Measurements from ENCODE around the gene SIGLEC8.
"Not testable (repeated sequence)": the region's sequence is repeated elsewhere in the genome, so short reads cannot be mapped to it uniquely, and the experiment has no call there.

SIGLEC8 gene

GRCh38 chr19:51503286-51503817 lies 45.1 kb upstream of the SIGLEC8 start:
- no peak for ATAC-seq (ENCODE audit: low read depth)
- no peak for TF ChIP-seq CTCF (IDR thresholded peaks at IDR 0.05; ENCODE audit: poor library complexity, severe bottlenecking)
- no peaks in the 10 kb centered on the region for H3K36me3 ChIP-seq (ENCODE audit: low read depth)
- no peak overlapping the region for H3K27ac ChIP-seq (ENCODE audit: poor library complexity, severe bottlenecking)
- no peaks in the 10 kb centered on the region for H3K27me3 ChIP-seq (ENCODE audit: insufficient read depth, poor library complexity, severe bottlenecking)
- no peaks in the 10 kb centered on the region for H3K4me1 ChIP-seq (ENCODE audit: insufficient read depth, poor library complexity, severe bottlenecking)
- no peak for DNase-seq (ENCODE audit: low spot score)
- H3K4me3 ChIP-seq (ENCODE audit: severe bottlenecking), result no peak overlapping the region
- H3K9me3 ChIP-seq (ENCODE audit: severe bottlenecking), result no peaks in the 10 kb centered on the region

GRCh38 chr19:51501594-51502263 lies 43.5 kb upstream of the SIGLEC8 start, which contains the start of gene SIGLEC12:
SIGLEC12 (minus strand) TSS chr19:51501800; CDS start chr19:51501733, 67 bp downstream.
- H3K27me3 ChIP-seq (ENCODE audit: insufficient read depth, poor library complexity, severe bottlenecking), result no peaks in the 10 kb centered on the region
- no peak for TF ChIP-seq CTCF (IDR thresholded peaks at IDR 0.05; ENCODE audit: poor library complexity, severe bottlenecking)
- H3K36me3 ChIP-seq (ENCODE audit: low read depth), result no peaks in the 10 kb centered on the region
- no peak within 1 kb of the TSS for H3K27ac ChIP-seq (ENCODE audit: poor library complexity, severe bottlenecking)
- H3K4me1 ChIP-seq (ENCODE audit: insufficient read depth, poor library complexity, severe bottlenecking), result no peaks in the 10 kb centered on the region
- ATAC-seq (ENCODE audit: low read depth) (no peak), DNase-seq (ENCODE audit: low spot score) (no peak)
- H3K9me3 ChIP-seq (ENCODE audit: severe bottlenecking), result no peaks in the 10 kb centered on the region
- no peak within 1 kb of the TSS for H3K4me3 ChIP-seq (ENCODE audit: severe bottlenecking)

GRCh38 chr19:51500931-51501330 lies 42.7 kb upstream of the SIGLEC8 start:
- not testable (repeated sequence) for DNase-seq (ENCODE audit: low spot score); H3K9me3 ChIP-seq (ENCODE audit: severe bottlenecking); H3K4me1 ChIP-seq (ENCODE audit: insufficient read depth, poor library complexity, severe bottlenecking); H3K27me3 ChIP-seq (ENCODE audit: insufficient read depth, poor library complexity, severe bottlenecking); ATAC-seq (ENCODE audit: low read depth); H3K27ac ChIP-seq (ENCODE audit: poor library complexity, severe bottlenecking); H3K4me3 ChIP-seq (ENCODE audit: severe bottlenecking); H3K36me3 ChIP-seq (ENCODE audit: low read depth)

- no peak overlapping the region for H3K27ac ChIP-seq (ENCODE audit: poor library complexity, severe bottlenecking)
- DNase-seq (ENCODE audit: low spot score) (no peak), ATAC-seq (ENCODE audit: low read depth) (no peak)
- no peak overlapping the region for H3K4me3 ChIP-seq (ENCODE audit: severe bottlenecking)
- H3K36me3 ChIP-seq (ENCODE audit: low read depth), result no peaks in the 10 kb centered on the region
- H3K27me3 ChIP-seq (ENCODE audit: insufficient read depth, poor library complexity, severe bottlenecking), result no peaks in the 10 kb centered on the region
- no peaks in the 10 kb centered on the region for H3K4me1 ChIP-seq (ENCODE audit: insufficient read depth, poor library complexity, severe bottlenecking)
- no peak for TF ChIP-seq CTCF (IDR thresholded peaks at IDR 0.05; ENCODE audit: poor library complexity, severe bottlenecking)
- no peaks in the 10 kb centered on the region for H3K9me3 ChIP-seq (ENCODE audit: severe bottlenecking)
Observed at GRCh38 chr19:51497666-51498065, 39.4 kb upstream of the SIGLEC8 start.

DNA sequence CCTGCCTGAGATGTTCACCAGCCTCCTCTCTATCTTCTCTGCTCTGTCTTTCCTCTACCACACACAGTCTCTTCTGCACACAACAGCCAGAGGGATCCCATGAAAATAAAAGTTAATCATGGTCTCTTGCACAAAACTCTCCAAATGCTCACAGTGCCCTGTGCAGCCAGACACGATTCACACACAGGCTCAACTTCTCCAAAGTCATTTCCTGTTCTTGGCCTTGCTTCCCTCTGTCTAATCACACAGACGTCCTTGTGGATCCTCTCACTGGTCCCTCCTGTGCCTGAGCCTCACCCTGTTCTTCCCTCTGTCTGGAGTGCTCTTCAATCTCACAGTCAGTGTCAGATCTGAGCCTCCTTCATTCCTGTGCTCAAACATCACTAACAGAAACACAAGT lies 35.5 kb upstream of the SIGLEC8 start:
- ATAC-seq (ENCODE audit: low read depth), result no peak
- Histone ChIP-seq H3K27me3 (ENCODE audit: insufficient read depth, poor library complexity, severe bottlenecking) (no peaks in the 10 kb centered on the region), H3K27ac (ENCODE audit: poor library complexity, severe bottlenecking) (no peak overlapping the region), H3K9me3 (ENCODE audit: severe bottlenecking) (no peaks in the 10 kb centered on the region), H3K4me3 (ENCODE audit: severe bottlenecking) (no peak overlapping the region), H3K36me3 (ENCODE audit: low read depth) (no peaks in the 10 kb centered on the region), H3K4me1 (ENCODE audit: insufficient read depth, poor library complexity, severe bottlenecking) (no peaks in the 10 kb centered on the region)
- DNase-seq (ENCODE audit: low spot score), result no peak
- no peak for TF ChIP-seq CTCF (IDR thresholded peaks at IDR 0.05; ENCODE audit: poor library complexity, severe bottlenecking)
